T-helper 2 cell treated with Interferon-gamma antibody and Interleukin-4, amounts not matched to agents 5 μg/mL and 100 μg/mL, for 36 hours (primary cell): Measurements from ENCODE around the gene PHTF2.
A peak's percentile ranks its signal among the peaks of the same experiment; 100 is the strongest.

Source experiments
- DNase-seq: peaks from one replicate; pipeline ENCODE4 v3.0.0; 2021; ENCODE audit warnings: low spot score
- H3K27ac Mint-ChIP-seq: one replicate; pipeline ENCODE4 v1.8.0; 2021; ENCODE audit warnings: mild to moderate bottlenecking, mixed read lengths
- H3K27me3 Mint-ChIP-seq: one replicate; pipeline ENCODE4 v1.8.0; 2021; ENCODE audit warnings: low read depth, mixed read lengths
- H3K36me3 Mint-ChIP-seq: one replicate; pipeline ENCODE4 v1.8.0; 2021; ENCODE audit warnings: low read depth, mixed read lengths
- H3K4me1 Mint-ChIP-seq: one replicate; pipeline ENCODE4 v1.8.0; 2021; ENCODE audit warnings: low read depth, mixed read lengths
- H3K4me3 Mint-ChIP-seq: one replicate; pipeline ENCODE4 v1.8.0; 2022; ENCODE audit warnings: mild to moderate bottlenecking, moderate library complexity, mixed read lengths
- H3K9me3 Mint-ChIP-seq: one replicate; pipeline ENCODE4 v1.8.0; 2021; ENCODE audit warnings: mixed read lengths

PHTF2 gene

DNA sequence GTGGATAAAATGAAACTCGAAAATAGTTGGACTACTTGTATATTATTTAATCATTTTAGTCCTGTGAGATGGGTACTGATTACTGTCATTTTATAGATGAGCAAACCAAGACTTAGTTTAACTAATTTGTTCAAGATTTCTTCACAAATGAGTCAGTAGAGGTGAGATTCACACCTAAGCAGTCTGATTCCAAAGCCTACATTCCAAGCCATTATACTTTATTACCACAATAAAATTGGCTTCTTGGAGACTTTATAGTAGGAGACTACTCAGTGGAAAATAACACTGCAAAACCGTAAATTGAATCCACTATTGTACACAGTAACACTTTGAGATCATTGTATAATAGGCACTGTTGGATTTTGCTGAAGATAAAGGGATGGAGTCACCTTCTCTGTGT, 2.2 kb downstream of the PHTF2 start:
- H3K36me3 Mint-ChIP-seq: peaks cover 66% of the 10 kb centered on the region
- no peak for DNase-seq
- H3K4me3 Mint-ChIP-seq: peak overlapping the region; percentile 98
- H3K27me3 Mint-ChIP-seq: no peaks in the 10 kb centered on the region
- H3K27ac Mint-ChIP-seq: no peak overlapping the region
- peaks cover 65% of the 10 kb centered on the region for H3K4me1 Mint-ChIP-seq
- H3K9me3 Mint-ChIP-seq: peaks cover 21% of the 10 kb centered on the region

DNA sequence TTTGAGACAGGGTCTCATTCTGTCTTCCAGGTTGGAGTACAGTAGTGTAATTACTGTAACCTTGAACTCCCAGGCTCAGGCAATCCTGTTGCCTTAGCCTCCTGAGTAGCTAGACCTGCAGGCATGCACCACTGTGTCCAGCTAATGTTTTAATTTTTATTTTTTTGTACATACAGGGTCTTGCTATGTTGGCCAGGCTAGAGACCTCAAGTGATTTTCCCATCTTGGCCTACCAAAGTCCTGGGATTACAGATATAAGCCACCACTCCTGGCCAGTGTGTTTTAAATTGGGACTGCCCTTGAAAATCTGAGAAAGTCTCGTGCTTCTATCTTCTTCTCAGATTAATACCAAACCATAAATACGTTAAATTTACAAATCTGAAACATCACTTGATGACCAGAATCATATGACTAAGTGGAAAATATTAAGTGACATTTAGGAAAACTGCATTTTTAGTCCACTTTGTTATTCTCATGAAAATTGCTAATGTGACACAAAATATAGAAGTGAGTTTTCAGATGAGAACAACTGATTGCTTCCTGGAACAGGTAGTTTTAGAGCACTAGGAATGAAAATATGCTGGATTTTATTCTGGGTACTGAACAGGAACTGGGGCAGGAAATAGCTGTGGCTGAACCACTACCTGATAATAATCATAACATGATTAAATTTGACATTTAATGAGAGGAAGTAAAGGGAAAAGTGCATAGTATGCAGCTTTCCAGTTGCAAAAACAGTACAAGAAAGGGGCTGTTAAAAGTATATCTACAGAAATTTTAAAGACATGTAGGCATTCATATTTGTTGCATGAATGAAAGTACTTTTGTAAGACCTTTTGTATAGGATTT, 4.2 kb downstream of the PHTF2 start:
- Mint-ChIP-seq H3K4me1 (peaks cover 49% of the 10 kb centered on the region), H3K27ac (peak overlapping the region; percentile 85), H3K9me3 (peaks cover 40% of the 10 kb centered on the region), H3K36me3 (peaks cover 76% of the 10 kb centered on the region), H3K27me3 (no peaks in the 10 kb centered on the region), H3K4me3 (peak overlapping the region; percentile 98)
- no peak for DNase-seq

DNA sequence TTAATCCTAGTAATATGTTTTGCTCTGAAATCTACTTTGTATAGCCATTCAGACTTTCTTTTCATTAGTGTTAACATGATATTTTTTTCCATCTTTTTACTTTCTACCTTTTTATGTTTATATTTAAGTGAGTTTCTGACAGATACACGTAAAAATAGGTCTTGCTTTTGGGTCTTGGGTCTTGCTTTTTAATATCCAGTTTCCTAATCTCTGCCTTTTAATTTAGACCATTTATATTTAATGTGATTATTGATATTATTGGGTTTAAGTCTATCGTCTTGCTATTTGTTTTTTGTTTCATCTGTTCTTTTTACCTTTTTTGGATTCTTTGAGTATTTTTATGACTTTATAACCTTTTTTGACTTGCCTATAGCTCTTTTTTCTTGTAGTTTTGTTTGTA, 7.9 kb downstream of the PHTF2 start:
- Mint-ChIP-seq H3K4me3 (no peak overlapping the region), H3K27ac (no peak overlapping the region), H3K9me3 (peaks cover 57% of the 10 kb centered on the region), H3K36me3 (peaks cover 72% of the 10 kb centered on the region), H3K4me1 (peaks cover 36% of the 10 kb centered on the region), H3K27me3 (no peaks in the 10 kb centered on the region)
- no peak for DNase-seq

DNA sequence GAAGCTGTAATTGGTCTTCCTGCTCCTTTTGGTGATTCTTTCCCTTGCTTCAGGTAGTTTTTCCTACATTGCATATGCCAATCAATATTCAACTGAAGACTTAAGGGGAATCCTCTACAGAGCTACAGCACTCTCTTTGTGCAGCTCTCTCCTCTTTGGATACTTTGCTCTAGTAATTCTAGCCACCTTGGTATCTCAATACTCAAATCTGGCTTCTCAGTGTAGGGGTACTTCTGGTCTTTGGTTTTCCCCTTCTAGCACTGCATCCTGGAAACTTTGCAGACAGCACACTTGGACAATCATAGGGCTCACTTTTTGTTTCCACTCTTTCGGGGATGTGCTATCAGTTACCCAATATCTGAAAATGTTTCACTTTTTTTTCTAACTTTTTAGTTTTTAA, 9.9 kb downstream of the PHTF2 start:
- no peak for DNase-seq
- H3K27me3 Mint-ChIP-seq: no peaks in the 10 kb centered on the region
- no peak overlapping the region for H3K27ac Mint-ChIP-seq
- H3K9me3 Mint-ChIP-seq: peaks cover 54% of the 10 kb centered on the region
- H3K4me1 Mint-ChIP-seq: peaks cover 31% of the 10 kb centered on the region
- peaks cover 68% of the 10 kb centered on the region for H3K36me3 Mint-ChIP-seq
- no peak overlapping the region for H3K4me3 Mint-ChIP-seq

DNA sequence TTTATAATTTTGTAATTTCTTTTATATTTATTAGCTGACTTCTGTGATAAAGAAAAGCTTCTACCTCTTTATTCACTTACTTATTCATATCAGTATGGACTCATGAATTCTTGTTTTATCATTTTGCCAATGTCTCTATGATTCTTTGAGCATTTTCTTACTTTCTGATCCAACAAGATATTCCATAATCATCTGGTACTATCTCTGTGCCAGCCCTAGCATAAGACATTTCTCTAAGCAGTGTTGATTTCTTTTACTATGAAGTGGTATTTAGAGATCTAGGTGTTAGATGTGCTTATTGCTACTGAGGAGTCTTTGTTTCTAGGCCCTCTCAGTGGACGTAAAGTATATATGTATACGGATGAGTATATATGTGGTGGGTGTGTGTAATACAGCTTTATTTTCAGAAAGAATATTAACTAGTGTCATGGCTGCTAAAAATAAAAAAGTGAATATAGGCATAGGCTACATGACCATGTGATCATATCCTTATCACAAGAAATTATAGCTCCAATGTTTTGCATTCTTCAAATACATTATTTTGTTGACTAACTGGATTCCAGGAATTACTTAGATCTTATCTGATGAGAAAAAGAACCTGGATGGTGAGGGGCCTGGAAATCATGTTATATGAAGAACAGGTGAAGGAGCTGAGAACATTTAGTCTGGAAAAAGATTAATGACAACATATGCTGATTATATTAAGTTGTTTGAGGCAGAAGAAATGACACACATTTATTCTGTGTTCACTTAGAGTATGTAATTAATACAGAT, 13.1 kb downstream of the PHTF2 start:
- Mint-ChIP-seq H3K27ac (no peak overlapping the region), H3K4me3 (no peak overlapping the region), H3K27me3 (no peaks in the 10 kb centered on the region), H3K36me3 (peaks cover 56% of the 10 kb centered on the region), H3K9me3 (peaks cover 42% of the 10 kb centered on the region), H3K4me1 (peaks cover 22% of the 10 kb centered on the region)
- DNase-seq: no peak

DNA sequence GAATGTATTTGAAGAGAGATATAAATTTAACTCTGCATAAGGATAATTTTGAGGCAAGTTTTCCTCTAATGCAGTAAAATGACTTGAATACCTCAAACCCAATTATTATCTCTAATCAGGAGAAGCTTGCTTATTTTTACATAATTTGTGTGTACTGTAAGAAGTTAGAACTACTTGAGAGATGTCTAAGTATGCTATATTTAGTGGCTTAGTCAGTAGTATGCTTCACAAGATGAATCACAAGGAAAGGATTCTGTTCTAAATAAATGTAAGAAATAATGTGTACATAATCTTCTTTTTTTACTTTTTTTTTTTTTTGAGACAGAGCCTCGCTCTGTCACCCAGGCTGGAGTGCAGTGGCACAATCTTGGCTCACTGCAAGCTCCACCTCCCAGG, 13.7 kb downstream of the PHTF2 start:
- H3K27ac Mint-ChIP-seq: no peak overlapping the region
- H3K36me3 Mint-ChIP-seq: peaks cover 56% of the 10 kb centered on the region
- H3K27me3 Mint-ChIP-seq: no peaks in the 10 kb centered on the region
- H3K4me1 Mint-ChIP-seq: peaks cover 22% of the 10 kb centered on the region
- peaks cover 42% of the 10 kb centered on the region for H3K9me3 Mint-ChIP-seq
- DNase-seq: no peak
- no peak overlapping the region for H3K4me3 Mint-ChIP-seq

DNA sequence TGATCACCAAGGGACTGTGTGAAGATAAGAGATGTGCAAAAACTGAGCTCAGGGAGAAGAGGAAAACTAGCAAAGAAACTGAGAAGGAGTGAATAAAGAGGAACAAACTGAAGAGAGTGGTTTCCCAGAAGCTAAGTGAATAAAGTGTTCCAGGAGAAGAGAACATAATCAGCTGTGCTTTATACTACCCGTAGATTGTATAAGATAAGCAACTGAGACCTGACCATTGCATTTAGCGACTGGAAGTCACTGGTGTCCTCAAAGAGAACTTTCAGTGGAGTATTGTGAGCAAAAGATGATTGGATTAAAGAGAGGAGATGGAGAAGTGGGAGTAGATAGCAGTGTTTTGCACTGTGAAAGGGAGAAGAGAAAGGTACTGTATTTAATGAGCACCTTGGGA, 14.6 kb downstream of the PHTF2 start:
- DNase-seq: no peak
- Mint-ChIP-seq H3K4me1 (peaks cover 22% of the 10 kb centered on the region), H3K9me3 (peaks cover 40% of the 10 kb centered on the region), H3K4me3 (no peak overlapping the region), H3K36me3 (peaks cover 57% of the 10 kb centered on the region), H3K27ac (no peak overlapping the region), H3K27me3 (no peaks in the 10 kb centered on the region)

DNA sequence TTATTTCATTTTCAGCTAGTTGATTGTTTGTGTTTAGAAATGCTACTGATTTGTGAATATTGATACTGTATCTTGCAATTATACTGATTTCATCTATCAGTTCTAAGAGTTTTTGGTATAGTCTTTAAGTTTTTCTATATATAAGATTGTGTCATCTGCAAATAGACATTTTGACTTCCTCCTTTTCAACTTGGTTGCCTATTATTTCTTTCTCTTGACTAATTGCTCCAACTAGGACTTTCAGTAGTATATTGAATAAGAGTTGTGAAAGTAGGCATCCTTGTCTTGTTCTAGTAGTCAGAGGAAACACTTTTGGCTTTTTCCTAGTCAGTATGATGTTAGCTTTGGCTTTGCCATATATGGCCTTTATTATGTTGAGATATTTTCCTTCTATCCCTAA, 20.4 kb downstream of the PHTF2 start:
- no peak overlapping the region for H3K27ac Mint-ChIP-seq
- H3K36me3 Mint-ChIP-seq: peaks cover 85% of the 10 kb centered on the region
- DNase-seq: no peak
- H3K9me3 Mint-ChIP-seq: peaks cover 76% of the 10 kb centered on the region
- H3K4me1 Mint-ChIP-seq: peaks cover 17% of the 10 kb centered on the region
- H3K4me3 Mint-ChIP-seq: no peak overlapping the region
- no peaks in the 10 kb centered on the region for H3K27me3 Mint-ChIP-seq

DNA sequence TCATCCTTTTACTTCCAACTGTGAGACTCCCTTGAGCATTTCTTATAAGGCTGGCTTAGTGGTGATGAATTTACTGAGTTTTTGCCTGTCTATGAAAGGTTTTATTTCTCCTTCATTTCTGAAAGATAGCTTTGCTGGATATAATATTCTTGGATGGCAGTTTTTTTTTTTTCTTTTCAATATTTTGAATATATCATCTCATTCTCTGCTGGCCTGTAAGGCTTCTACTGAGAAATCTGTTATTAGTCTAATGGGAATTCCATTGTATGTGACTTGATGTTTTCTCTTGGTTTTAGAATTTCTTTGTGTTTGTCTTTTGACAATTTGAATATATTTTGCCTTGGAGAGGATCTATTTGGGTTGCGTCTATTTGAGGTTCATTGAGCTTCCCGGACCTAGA, 22.4 kb downstream of the PHTF2 start:
- Mint-ChIP-seq H3K27me3 (no peaks in the 10 kb centered on the region), H3K4me1 (peaks cover 15% of the 10 kb centered on the region), H3K9me3 (peaks cover 80% of the 10 kb centered on the region), H3K4me3 (no peak overlapping the region), H3K27ac (no peak overlapping the region), H3K36me3 (peaks cover 87% of the 10 kb centered on the region)
- DNase-seq: no peak

DNA sequence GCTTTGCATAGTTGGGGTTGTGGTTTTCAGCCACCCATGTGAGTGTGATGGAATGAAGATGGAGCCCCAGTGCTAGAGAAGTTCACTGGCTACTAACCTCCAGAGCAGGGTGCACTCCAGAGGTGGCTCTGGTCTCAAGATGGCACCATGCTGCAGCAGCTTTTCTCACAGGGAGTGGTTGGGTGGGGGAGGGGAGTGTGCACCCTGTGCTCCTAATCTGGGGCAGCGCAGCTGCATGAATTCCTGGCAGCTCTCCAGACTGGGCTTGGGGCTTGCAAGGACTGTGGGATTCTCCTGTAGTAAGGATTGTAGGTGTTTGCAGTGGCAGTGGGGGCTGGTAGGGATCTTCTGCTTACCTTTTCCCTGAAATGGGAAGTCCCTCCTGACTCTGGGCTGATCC, 23.7 kb downstream of the PHTF2 start:
- Mint-ChIP-seq H3K9me3 (peaks cover 77% of the 10 kb centered on the region), H3K36me3 (peaks cover 83% of the 10 kb centered on the region), H3K4me1 (peaks cover 24% of the 10 kb centered on the region), H3K4me3 (no peak overlapping the region), H3K27me3 (no peaks in the 10 kb centered on the region), H3K27ac (no peak overlapping the region)
- no peak for DNase-seq

DNA sequence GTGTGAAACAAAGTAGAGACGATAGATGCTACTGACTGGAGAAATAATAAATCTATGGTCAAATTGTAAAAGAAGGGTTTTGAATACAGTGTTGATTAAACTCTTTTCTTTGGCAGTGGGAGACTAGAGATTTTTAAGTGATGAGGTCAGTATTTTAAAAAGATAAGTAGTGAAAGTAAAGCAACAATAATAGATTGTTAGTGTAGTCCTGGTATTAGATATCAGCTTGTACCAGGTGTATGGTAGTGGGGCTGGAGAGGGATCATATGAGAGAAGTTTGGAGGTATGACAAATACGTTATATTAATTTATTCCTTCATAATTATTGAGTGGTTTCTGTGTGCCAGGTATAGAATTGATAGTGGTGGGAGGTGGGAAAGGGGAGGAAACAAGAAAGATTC, 25.2 kb downstream of the PHTF2 start:
- DNase-seq: no peak
- H3K4me3 Mint-ChIP-seq: no peak overlapping the region
- peaks cover 68% of the 10 kb centered on the region for H3K36me3 Mint-ChIP-seq
- H3K4me1 Mint-ChIP-seq: peaks cover 30% of the 10 kb centered on the region
- H3K27ac Mint-ChIP-seq: peak overlapping the region; percentile 11
- H3K27me3 Mint-ChIP-seq: no peaks in the 10 kb centered on the region
- H3K9me3 Mint-ChIP-seq: peaks cover 64% of the 10 kb centered on the region

DNA sequence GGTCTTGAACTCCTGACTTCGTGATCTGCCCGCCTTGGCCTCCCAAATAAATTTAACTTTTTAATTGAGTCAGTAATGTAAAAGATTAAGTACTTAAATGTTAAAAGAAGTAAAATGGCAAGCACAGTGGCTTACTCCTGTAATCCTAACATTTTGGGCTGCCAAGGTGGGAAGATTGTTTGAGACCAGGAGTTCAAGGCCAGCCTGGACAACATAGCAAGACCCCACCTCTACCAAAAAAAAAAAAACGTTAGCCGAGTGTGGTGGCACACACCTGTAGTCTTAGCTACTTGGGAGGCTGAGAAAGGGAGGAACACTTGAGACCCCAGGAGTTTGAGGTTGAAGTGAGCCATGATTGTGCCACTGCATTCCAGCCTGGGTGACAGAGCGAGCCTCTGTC, 26.1 kb downstream of the PHTF2 start:
- no peak for DNase-seq
- Mint-ChIP-seq H3K9me3 (peaks cover 55% of the 10 kb centered on the region), H3K27me3 (no peaks in the 10 kb centered on the region), H3K4me3 (no peak overlapping the region), H3K4me1 (peaks cover 30% of the 10 kb centered on the region), H3K27ac (no peak overlapping the region), H3K36me3 (peaks cover 60% of the 10 kb centered on the region)

DNA sequence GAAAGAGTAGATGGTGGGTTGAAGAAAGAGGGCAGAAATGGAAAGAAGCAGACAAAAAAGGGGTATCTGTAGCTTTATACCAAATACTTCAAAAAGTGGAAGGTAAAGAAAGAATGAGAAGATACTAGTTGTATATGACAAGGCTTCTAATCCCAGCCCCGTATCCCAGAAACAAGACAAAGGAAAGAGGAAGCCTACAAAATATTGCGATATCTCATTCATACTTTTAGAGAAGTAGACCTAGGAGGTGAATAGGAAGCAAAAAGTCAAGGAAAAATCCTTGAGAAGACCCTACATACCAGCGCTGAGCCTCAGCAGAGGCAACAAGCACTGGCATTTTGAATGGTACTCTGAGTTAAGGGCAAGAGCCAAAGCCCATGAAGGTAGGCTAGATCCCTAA, 26.6 kb downstream of the PHTF2 start:
- DNase-seq: no peak
- peaks cover 51% of the 10 kb centered on the region for H3K9me3 Mint-ChIP-seq
- H3K27ac Mint-ChIP-seq: no peak overlapping the region
- no peaks in the 10 kb centered on the region for H3K27me3 Mint-ChIP-seq
- peaks cover 58% of the 10 kb centered on the region for H3K36me3 Mint-ChIP-seq
- no peak overlapping the region for H3K4me3 Mint-ChIP-seq
- peaks cover 33% of the 10 kb centered on the region for H3K4me1 Mint-ChIP-seq

DNA sequence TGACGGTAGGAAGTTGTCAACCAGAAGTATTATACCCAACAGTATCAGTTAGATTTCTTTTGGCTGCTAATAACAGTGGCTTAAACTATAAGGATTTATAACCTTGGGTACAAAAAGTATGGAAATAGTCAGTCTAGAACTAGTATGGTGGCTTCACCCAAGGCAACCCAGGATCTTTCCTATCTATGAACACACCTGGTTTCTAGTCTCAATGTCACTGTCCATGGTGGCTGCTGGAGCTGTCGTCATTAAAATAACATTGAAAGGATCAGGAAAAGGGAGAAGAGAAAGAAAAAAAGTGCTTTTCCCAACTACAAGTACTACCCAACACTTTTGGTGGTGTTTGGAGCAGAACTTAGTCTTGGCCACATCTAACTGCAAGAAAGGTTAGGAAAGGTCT, 27.7 kb downstream of the PHTF2 start:
- peaks cover 39% of the 10 kb centered on the region for H3K9me3 Mint-ChIP-seq
- DNase-seq: no peak
- H3K36me3 Mint-ChIP-seq: peaks cover 53% of the 10 kb centered on the region
- no peaks in the 10 kb centered on the region for H3K27me3 Mint-ChIP-seq
- H3K4me1 Mint-ChIP-seq: peaks cover 41% of the 10 kb centered on the region
- H3K27ac Mint-ChIP-seq: no peak overlapping the region
- no peak overlapping the region for H3K4me3 Mint-ChIP-seq
